PC-3 (cell line): ENCODE results near the gene MTCL3.

Source experiments
- EZH2 ChIP-seq: fragments of 300-600 bp; sonication (generic); IDR thresholded peaks from one replicate; pipeline ENCODE4 v1.6.1; 2017; ENCODE audit warnings: antibody characterized with exemption, mild to moderate bottlenecking, low read length; ENCODE audit not compliant: unreplicated experiment
- EZH2phosphoT487 ChIP-seq: fragments of 300-600 bp; sonication (generic); IDR thresholded peaks from 2 replicates; pipeline ENCODE4 v1.6.1; 2018; ENCODE audit warnings: mild to moderate bottlenecking, antibody characterized with exemption, low read length, borderline replicate concordance
- TF ChIP-seq, protein P1 (sequence below): fragments of 300-600 bp; sonication (generic); conservative IDR thresholded peaks from 2 replicates; pipeline ENCODE4 v1.5.1; 2017; ENCODE audit warnings: antibody characterized with exemption, low read depth, mild to moderate bottlenecking, low read length

DNA sequence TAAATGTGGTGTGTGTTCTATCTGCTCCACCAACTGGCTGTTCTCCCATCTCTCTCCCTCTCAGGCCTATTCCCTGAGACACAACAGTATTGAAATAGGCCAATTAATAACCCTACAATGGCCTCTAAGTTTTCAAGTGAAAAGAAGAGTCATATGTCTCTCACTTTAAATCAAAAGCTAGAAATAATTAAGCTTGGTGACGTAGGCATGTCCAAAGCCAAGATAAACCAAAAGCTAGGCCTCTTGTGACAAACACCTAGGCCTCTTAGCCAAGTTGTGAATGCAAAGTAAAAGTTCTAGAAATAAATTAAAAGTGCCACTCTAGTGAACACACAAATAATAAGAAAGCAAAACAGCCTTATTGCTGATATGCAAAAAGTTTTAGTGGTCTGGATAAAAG lies 29.9 kb downstream of the MTCL3 start:
- TF ChIP-seq, protein P1, sequence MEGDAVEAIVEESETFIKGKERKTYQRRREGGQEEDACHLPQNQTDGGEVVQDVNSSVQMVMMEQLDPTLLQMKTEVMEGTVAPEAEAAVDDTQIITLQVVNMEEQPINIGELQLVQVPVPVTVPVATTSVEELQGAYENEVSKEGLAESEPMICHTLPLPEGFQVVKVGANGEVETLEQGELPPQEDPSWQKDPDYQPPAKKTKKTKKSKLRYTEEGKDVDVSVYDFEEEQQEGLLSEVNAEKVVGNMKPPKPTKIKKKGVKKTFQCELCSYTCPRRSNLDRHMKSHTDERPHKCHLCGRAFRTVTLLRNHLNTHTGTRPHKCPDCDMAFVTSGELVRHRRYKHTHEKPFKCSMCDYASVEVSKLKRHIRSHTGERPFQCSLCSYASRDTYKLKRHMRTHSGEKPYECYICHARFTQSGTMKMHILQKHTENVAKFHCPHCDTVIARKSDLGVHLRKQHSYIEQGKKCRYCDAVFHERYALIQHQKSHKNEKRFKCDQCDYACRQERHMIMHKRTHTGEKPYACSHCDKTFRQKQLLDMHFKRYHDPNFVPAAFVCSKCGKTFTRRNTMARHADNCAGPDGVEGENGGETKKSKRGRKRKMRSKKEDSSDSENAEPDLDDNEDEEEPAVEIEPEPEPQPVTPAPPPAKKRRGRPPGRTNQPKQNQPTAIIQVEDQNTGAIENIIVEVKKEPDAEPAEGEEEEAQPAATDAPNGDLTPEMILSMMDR, result no peak
- TF ChIP-seq EZH2 (no peak), EZH2phosphoT487 (no peak)
